ENCODE data around the gene TLR9. TPM values are rescaled to one million over a fixed set of nuclear protein-coding genes. Genes with fewer than 3 reads are reported as not detected.

The TLR9 gene
- total RNA-seq, 1 donor from 2014 or later = not detected

DNA sequence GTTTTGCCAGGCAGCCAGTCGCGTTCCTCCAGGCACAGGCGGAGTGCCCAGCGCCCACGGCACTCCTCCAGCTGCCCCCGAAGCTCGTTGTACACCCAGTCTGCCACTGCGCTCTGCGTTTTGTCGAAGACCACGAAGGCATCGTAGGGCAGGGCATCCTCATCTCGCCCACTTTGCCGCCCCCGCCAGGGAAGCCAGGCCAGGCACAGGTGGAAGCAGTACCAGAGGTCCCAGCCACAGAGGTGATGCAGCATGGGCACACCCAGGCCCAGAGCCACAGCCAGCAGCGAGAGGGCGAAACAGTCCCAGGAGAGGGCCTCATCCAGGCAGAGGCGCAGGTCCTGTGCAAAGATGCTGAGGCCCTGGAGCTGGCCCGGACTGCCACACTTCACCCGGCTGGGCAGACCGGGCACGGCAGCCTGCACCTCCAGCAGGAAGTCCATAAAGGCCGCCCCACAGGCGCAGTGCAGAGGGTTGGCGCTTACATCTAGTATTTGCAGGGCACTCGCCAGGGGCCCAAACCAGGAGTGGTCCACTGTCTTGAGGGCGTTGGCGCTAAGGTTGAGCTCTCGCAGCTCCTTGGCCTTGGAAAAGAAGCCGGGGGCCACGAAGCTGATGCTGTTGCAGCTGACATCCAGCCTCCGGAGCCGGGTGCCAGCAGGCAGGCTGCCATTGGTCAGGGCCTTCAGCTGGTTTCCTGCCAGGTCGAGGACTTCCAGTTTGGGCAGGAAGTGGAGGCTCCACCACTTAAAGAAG lies 3.7 kb downstream of the TLR9 start:
- TF ChIP-seq POLR2AphosphoS5 (IDR thresholded peaks at IDR 0.05; ENCODE audit: insufficient read depth in 1 of 2, low read depth in 1 of 2) (no peak), POLR2A (IDR thresholded peaks at IDR 0.05) (no peak)
- TF ChIP-seq, protein P1, sequence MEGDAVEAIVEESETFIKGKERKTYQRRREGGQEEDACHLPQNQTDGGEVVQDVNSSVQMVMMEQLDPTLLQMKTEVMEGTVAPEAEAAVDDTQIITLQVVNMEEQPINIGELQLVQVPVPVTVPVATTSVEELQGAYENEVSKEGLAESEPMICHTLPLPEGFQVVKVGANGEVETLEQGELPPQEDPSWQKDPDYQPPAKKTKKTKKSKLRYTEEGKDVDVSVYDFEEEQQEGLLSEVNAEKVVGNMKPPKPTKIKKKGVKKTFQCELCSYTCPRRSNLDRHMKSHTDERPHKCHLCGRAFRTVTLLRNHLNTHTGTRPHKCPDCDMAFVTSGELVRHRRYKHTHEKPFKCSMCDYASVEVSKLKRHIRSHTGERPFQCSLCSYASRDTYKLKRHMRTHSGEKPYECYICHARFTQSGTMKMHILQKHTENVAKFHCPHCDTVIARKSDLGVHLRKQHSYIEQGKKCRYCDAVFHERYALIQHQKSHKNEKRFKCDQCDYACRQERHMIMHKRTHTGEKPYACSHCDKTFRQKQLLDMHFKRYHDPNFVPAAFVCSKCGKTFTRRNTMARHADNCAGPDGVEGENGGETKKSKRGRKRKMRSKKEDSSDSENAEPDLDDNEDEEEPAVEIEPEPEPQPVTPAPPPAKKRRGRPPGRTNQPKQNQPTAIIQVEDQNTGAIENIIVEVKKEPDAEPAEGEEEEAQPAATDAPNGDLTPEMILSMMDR (IDR thresholded peaks at IDR 0.05) = no peak
- Histone ChIP-seq H3K9me3 (no peaks in the 10 kb centered on the region), H3K27ac (no peak overlapping the region), H3K4me1 (peaks cover 39% of the 10 kb centered on the region), H3K4me3 (no peak overlapping the region), H3K36me3 (no peaks in the 10 kb centered on the region), H3K27me3 (no peaks in the 10 kb centered on the region)
- intact Hi-C loops (cut with DNase I) = loop anchor here (5.0 kb wide), 1 partner anchor 116 kb away; no protein-coding TSS in a partner anchor
- no peak for DNase-seq (ENCODE audit: extremely low spot score in 2 of 2)

DNA sequence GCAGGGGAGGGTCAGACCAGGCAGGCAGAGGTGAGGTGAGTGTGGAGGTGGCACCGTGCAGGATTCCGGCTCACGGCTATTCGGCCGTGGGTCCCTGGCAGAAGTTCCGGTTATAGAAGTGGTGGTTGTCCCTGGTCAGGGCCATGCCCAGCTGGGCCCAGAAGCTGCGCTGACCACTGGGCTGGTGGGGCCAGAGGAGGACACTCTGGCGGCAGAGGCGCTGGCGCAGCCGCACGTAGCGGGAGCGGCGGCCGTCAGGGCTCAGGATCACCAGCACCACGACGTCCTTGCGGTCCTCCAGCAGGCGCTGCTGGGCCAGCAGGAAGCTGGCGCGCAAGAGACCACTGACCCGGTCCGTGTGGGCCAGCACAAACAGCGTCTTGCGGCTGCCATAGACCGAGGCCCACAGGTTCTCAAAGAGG lies 4.3 kb downstream of the TLR9 start:
- peaks cover 45% of the 10 kb centered on the region for H3K4me1 ChIP-seq
- no peak overlapping the region for H3K27ac ChIP-seq
- intact Hi-C loops (cut with DNase I) = loop anchor here (5.0 kb wide), 1 partner anchor 116 kb away; no protein-coding TSS in a partner anchor

DNA sequence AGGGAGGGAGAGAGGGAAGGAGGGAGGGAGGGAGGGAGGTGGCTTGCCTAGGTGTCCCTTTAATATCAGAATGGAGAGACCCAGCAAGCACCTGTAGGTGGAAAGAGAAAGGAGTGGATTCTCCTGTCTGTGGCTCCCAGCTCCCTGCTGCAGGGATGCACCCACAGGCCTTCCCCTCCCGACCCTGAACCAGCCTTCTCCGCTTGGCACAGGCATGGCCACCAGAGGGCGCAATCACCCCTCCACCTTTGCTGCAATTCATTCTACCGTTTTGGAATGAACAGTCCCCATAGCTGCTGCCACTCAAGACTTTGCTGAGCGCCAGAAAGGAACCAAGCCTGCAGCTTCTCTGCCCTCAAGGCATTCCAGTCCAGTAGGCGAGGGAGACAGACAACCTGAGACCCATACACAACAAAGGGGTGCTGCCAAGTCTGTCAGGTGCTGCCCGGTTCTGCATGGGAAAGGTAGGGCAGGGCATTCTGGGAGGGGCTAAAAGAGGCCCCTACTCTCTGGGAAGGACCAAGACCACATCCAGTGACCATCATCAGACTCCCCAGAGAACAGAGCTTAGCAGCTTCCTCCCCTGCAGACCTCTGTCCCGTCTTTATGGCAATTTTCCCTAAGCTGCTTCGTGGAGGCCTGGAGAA lies 4.9 kb downstream of the TLR9 start:
- TF ChIP-seq, protein P1 (IDR thresholded peaks at IDR 0.05) = peak; percentile 67 to 91 (median 72)
- TF ChIP-seq POLR2A (IDR thresholded peaks at IDR 0.05) (no peak), POLR2AphosphoS5 (IDR thresholded peaks at IDR 0.05; ENCODE audit: insufficient read depth in 1 of 2, low read depth in 1 of 2) (peak in 1 of 2 donors; percentile 27)
- H3K9me3 ChIP-seq = no peaks in the 10 kb centered on the region
- intact Hi-C loops (cut with DNase I) = loop anchor here (5.0 kb wide), 1 partner anchor 117 kb away; no protein-coding TSS in a partner anchor
- peaks cover 46% of the 10 kb centered on the region for H3K4me1 ChIP-seq
- no peaks in the 10 kb centered on the region for H3K27me3 ChIP-seq
- H3K36me3 ChIP-seq = peaks cover 0 to under 1% of the 10 kb centered on the region in 2 donors
- no peak overlapping the region for H3K4me3 ChIP-seq
- no peak for DNase-seq (ENCODE audit: extremely low spot score in 2 of 2)
- H3K27ac ChIP-seq = no peak overlapping the region

More for the DNA sequence above, 4.3 kb downstream of the TLR9 start:
- Histone ChIP-seq H3K9me3 (no peaks in the 10 kb centered on the region), H3K27me3 (no peaks in the 10 kb centered on the region), H3K36me3 (no peaks in the 10 kb centered on the region), H3K4me3 (no peak overlapping the region)
- no peak for TF ChIP-seq POLR2A (IDR thresholded peaks at IDR 0.05)
- TF ChIP-seq POLR2AphosphoS5 (IDR thresholded peaks at IDR 0.05; ENCODE audit: insufficient read depth in 1 of 2, low read depth in 1 of 2) = no peak
- TF ChIP-seq, protein P1 (IDR thresholded peaks at IDR 0.05) = no peak
- no peak for DNase-seq (ENCODE audit: extremely low spot score in 2 of 2)

GRCh38 chr3:52218937-52219650 lies 6.4 kb downstream of the TLR9 start:
- no peaks in the 10 kb centered on the region for H3K27me3 ChIP-seq
- no peak for DNase-seq (ENCODE audit: extremely low spot score in 2 of 2)
- intact Hi-C loops (cut with DNase I) = loop anchor here (5.0 kb wide), 1 partner anchor 53 kb away; no protein-coding TSS in a partner anchor
- H3K9me3 ChIP-seq = no peaks in the 10 kb centered on the region
- no peak for TF ChIP-seq POLR2AphosphoS5 (IDR thresholded peaks at IDR 0.05; ENCODE audit: insufficient read depth in 1 of 2, low read depth in 1 of 2)
- no peak for TF ChIP-seq POLR2A (IDR thresholded peaks at IDR 0.05)
- TF ChIP-seq, protein P1 (IDR thresholded peaks at IDR 0.05) = no peak
- H3K36me3 ChIP-seq = peaks cover 0 to 12% of the 10 kb centered on the region in 2 donors
- H3K27ac ChIP-seq = no peak overlapping the region
- H3K4me3 ChIP-seq = no peak overlapping the region
- peaks cover 46% of the 10 kb centered on the region for H3K4me1 ChIP-seq

Data from vagina (tissue), 2 donors.